HEK293T (cell line): Measurements from ENCODE around the gene KRTAP2-3.

Source experiments
- CTCF ChIA-PET: fragments of 350-600 bp; formaldehyde crosslinking; extraction: SDS; loops from one replicate; lab custom pipeline; 2021; ENCODE audit warnings: antibody characterized with exemption, inconsistent platforms; lab: Yijun Ruan, JAX
- POLR2A ChIA-PET: fragments of 350-600 bp; formaldehyde crosslinking; extraction: SDS; loops from one replicate; lab custom pipeline; 2020; ENCODE audit warnings: antibody characterized with exemption, inconsistent platforms; lab: Yijun Ruan, JAX
- DNase-seq: peaks from one replicate; pipeline ENCODE4 v3.0.0; 2012; ENCODE audit warnings: mixed read lengths; ENCODE audit errors: extremely low spot score
- ARNT ChIP-seq: fragments of 450-650 bp; IDR thresholded peaks from 2 replicates; pipeline ENCODE4 v1.6.1; 2017; ENCODE audit warnings: mild to moderate bottlenecking
- BHLHE40 ChIP-seq: fragments of 450-650 bp; IDR thresholded peaks from 2 replicates; pipeline ENCODE4 v1.6.1; 2016; ENCODE audit warnings: mild to moderate bottlenecking, moderate library complexity, borderline replicate concordance
- CTBP1 ChIP-seq: fragments of 450-650 bp; IDR thresholded peaks from 2 replicates; pipeline ENCODE4 v1.6.1; 2016; ENCODE audit warnings: borderline replicate concordance
- ELF4 ChIP-seq: fragments of 450-650 bp; IDR thresholded peaks from 2 replicates; pipeline ENCODE4 v1.6.1; 2017; ENCODE audit warnings: antibody characterized with exemption
- FOXA1 ChIP-seq: fragments of 450-650 bp; IDR thresholded peaks from 2 replicates; pipeline ENCODE4 v1.6.1; 2016; ENCODE audit warnings: mild to moderate bottlenecking
- FOXK2 ChIP-seq: fragments of 450-650 bp; IDR thresholded peaks from 2 replicates; pipeline ENCODE4 v1.6.1; 2016; ENCODE audit warnings: mild to moderate bottlenecking
- FOXM1 ChIP-seq: fragments of 450-650 bp; IDR thresholded peaks from 2 replicates; pipeline ENCODE4 v1.6.1; 2017; ENCODE audit warnings: mild to moderate bottlenecking, borderline replicate concordance
- HDGF ChIP-seq: fragments of 450-650 bp; IDR thresholded peaks from 2 replicates; pipeline ENCODE4 v1.6.1; 2017; ENCODE audit warnings: antibody characterized with exemption, borderline replicate concordance
- L3MBTL2 ChIP-seq: fragments of 450-650 bp; conservative IDR thresholded peaks from 2 replicates; pipeline ENCODE4 v1.6.1; 2016; ENCODE audit warnings: mild to moderate bottlenecking
- LEF1 ChIP-seq: fragments of 450-650 bp; IDR thresholded peaks from 2 replicates; pipeline ENCODE4 v1.6.1; 2017; ENCODE audit warnings: mild to moderate bottlenecking, borderline replicate concordance
- NFRKB ChIP-seq: fragments of 450-650 bp; IDR thresholded peaks from 2 replicates; pipeline ENCODE4 v1.6.1; 2016; ENCODE audit warnings: mild to moderate bottlenecking, moderate library complexity
- PKNOX1 ChIP-seq: fragments of 450-650 bp; IDR thresholded peaks from 2 replicates; pipeline ENCODE4 v1.6.1; 2016
- SP1 ChIP-seq: fragments of 450-650 bp; IDR thresholded peaks from 2 replicates; pipeline ENCODE4 v1.6.1; 2017
- SUZ12 ChIP-seq: fragments of 450-650 bp; IDR thresholded peaks from 2 replicates; pipeline ENCODE4 v1.6.1; 2016; ENCODE audit warnings: mild to moderate bottlenecking
- TARDBP ChIP-seq: fragments of 450-650 bp; IDR thresholded peaks from 2 replicates; pipeline ENCODE4 v1.6.1; 2016
- ZNF384 ChIP-seq: fragments of 450-650 bp; IDR thresholded peaks from 2 replicates; pipeline ENCODE4 v1.6.1; 2016

Gene KRTAP2-3

GRCh38 chr17:41013606-41014005 lies 46.3 kb downstream of the KRTAP2-3 start:
- ChIA-PET POLR2A (interaction anchor here (0.8 kb wide), 1 partner anchor 10 kb away, joined by 3 read pairs; no protein-coding TSS in a partner anchor), CTCF (interaction anchor here (0.6 to 1.3 kb wide), 2 partner anchors 103 to 649 kb away, joined by 3 read pairs; no protein-coding TSS in a partner anchor)
- TF ChIP-seq FOXM1 (no peak), ELF4 (no peak), L3MBTL2 (no peak), FOXA1 (no peak), FOXK2 (no peak), BHLHE40 (no peak), CTBP1 (no peak), NFRKB (no peak), ARNT (no peak), SUZ12 (no peak), SP1 (no peak), HDGF (no peak), ZNF384 (no peak), PKNOX1 (no peak), LEF1 (no peak), TARDBP (no peak)
- DNase-seq = no peak

GRCh38 chr17:41013181-41013580 lies 46.7 kb downstream of the KRTAP2-3 start:
- TF ChIP-seq SUZ12 (no peak), FOXM1 (no peak), LEF1 (no peak), L3MBTL2 (no peak), FOXK2 (no peak), SP1 (no peak), NFRKB (no peak), ELF4 (no peak), ARNT (no peak), TARDBP (no peak), HDGF (no peak), ZNF384 (no peak), CTBP1 (no peak), PKNOX1 (no peak), FOXA1 (no peak), BHLHE40 (no peak)
- POLR2A ChIA-PET = no interaction called here
- CTCF ChIA-PET = no interaction called here
- no peak for DNase-seq

- no peak for DNase-seq
- POLR2A ChIA-PET = no interaction called here
- CTCF ChIA-PET = no interaction called here
- TF ChIP-seq TARDBP (no peak), L3MBTL2 (no peak), FOXK2 (no peak), FOXA1 (no peak), FOXM1 (no peak)
These were observed 47.4 kb downstream of the KRTAP2-3 start for GRCh38 chr17:41012326-41013120.

GRCh38 chr17:41010441-41010840 lies 49.5 kb downstream of the KRTAP2-3 start:
- POLR2A ChIA-PET = no interaction called here
- CTCF ChIA-PET = no interaction called here
- TF ChIP-seq BHLHE40 = no peak
- TF ChIP-seq HDGF = no peak
- no peak for TF ChIP-seq FOXA1
- TF ChIP-seq SUZ12 = no peak
- no peak for TF ChIP-seq NFRKB
- TF ChIP-seq ZNF384 = no peak
- TF ChIP-seq LEF1 = no peak
- TF ChIP-seq SP1 = no peak
- no peak for TF ChIP-seq FOXM1
- TF ChIP-seq L3MBTL2 = no peak
- TF ChIP-seq ARNT = no peak
- TF ChIP-seq ELF4 = no peak
- TF ChIP-seq FOXK2 = no peak
- TF ChIP-seq TARDBP = no peak
- no peak for TF ChIP-seq CTBP1
- no peak for TF ChIP-seq PKNOX1
- DNase-seq = no peak

- CTCF ChIA-PET = no interaction called here
These were observed 50.0 kb downstream of the KRTAP2-3 start for GRCh38 chr17:41009936-41010335.

More at GRCh38 chr17:41009936-41010335, 50.0 kb downstream of the KRTAP2-3 start:
- POLR2A ChIA-PET = no interaction called here
- no peak for DNase-seq
- TF ChIP-seq ZNF384 (no peak), SUZ12 (no peak), FOXA1 (no peak), FOXK2 (no peak), LEF1 (no peak), TARDBP (no peak), FOXM1 (no peak), L3MBTL2 (no peak), CTBP1 (no peak), BHLHE40 (no peak), NFRKB (no peak), PKNOX1 (no peak), ARNT (no peak), HDGF (no peak), ELF4 (no peak), SP1 (no peak)
